CD4-positive, alpha-beta memory T cell (primary cell): ENCODE measurements around the gene MYLK. TPM values are rescaled to one million over a fixed set of nuclear protein-coding genes. Genes with fewer than 3 reads are reported as not detected.
"Not testable (repeated sequence)": the region's sequence is repeated elsewhere in the genome, so short reads cannot be mapped to it uniquely, and the experiment has no call there.

Experiments used
- CTCF ChIA-PET: fragments of 350-600 bp; sonication (Branson Sonifier 250); formaldehyde crosslinking; loops from one replicate; lab custom pipeline; 2021; ENCODE audit warnings: inconsistent platforms; ENCODE audit not compliant: partially characterized antibody; lab: Charles Lee
- POLR2A ChIA-PET: fragments of 350-600 bp; sonication (Branson Sonifier 250); formaldehyde crosslinking; loops from one replicate; lab custom pipeline; 2021; ENCODE audit not compliant: partially characterized antibody; lab: Charles Lee
- DNase-seq, 5 donors: peaks; one replicate each; pipeline versions ENCODE4 v3.0.0 to v3.0.0-alpha.2; 2020 to 2022; ENCODE audit warnings: mixed read lengths in 1 of 5
- H3K27ac ChIP-seq: one replicate; pipeline ENCODE4 v1.7.0; 2013; ENCODE audit warnings: low read depth, low read length
- H3K27me3 ChIP-seq: 2 replicates; pipeline ENCODE4 v1.7.0; 2013; ENCODE audit warnings: mild to moderate bottlenecking, low read length, moderate library complexity; ENCODE audit not compliant: insufficient read depth
- H3K36me3 ChIP-seq: 2 replicates; pipeline ENCODE4 v1.7.0; 2013; ENCODE audit warnings: mild to moderate bottlenecking, low read length, moderate library complexity; ENCODE audit not compliant: insufficient read depth
- H3K4me1 ChIP-seq: 2 replicates; pipeline ENCODE4 v1.7.0; 2013; ENCODE audit warnings: mild to moderate bottlenecking, low read length, moderate library complexity; ENCODE audit not compliant: insufficient read depth
- H3K4me3 ChIP-seq, 2 donors: one replicate each; pipeline ENCODE4 v1.7.0; 2013; ENCODE audit warnings: low read length in 2 of 2, mild to moderate bottlenecking in 1 of 2
- H3K9me3 ChIP-seq, 2 donors: one replicate each; pipeline ENCODE4 v1.7.0; 2013; ENCODE audit warnings: low read length in 2 of 2, control low read depth in 1 of 2; ENCODE audit not compliant: control insufficient read depth in 1 of 2
- H3K27ac Mint-ChIP-seq, 7 donors: one replicate each; pipeline ENCODE4 v1.8.0; 2020 to 2021; ENCODE audit warnings: mixed read lengths in 7 of 7, mild to moderate bottlenecking in 6 of 7, inconsistent platforms in 3 of 7, moderate library complexity in 3 of 7
- H3K27me3 Mint-ChIP-seq, 2 donors: one replicate each; pipeline ENCODE4 v1.8.0; 2020 to 2021; ENCODE audit warnings: mixed read lengths in 2 of 2
- H3K36me3 Mint-ChIP-seq, 2 donors: one replicate each; pipeline ENCODE4 v1.8.0; 2020 to 2021; ENCODE audit warnings: mixed read lengths in 2 of 2, inconsistent platforms in 1 of 2, mild to moderate bottlenecking in 1 of 2
- H3K4me1 Mint-ChIP-seq, 4 donors: one replicate each; pipeline ENCODE4 v1.8.0; 2020 to 2021; ENCODE audit warnings: mixed read lengths in 4 of 4, mild to moderate bottlenecking in 1 of 4
- H3K4me3 Mint-ChIP-seq, 8 donors: one replicate each; pipeline ENCODE4 v1.8.0; 2020 to 2021; ENCODE audit warnings: mixed read lengths in 8 of 8, mild to moderate bottlenecking in 7 of 8, moderate library complexity in 6 of 8, inconsistent platforms in 3 of 8
- H3K9me3 Mint-ChIP-seq, 8 donors: one replicate each; pipeline ENCODE4 v1.8.0; 2020 to 2021; ENCODE audit warnings: mixed read lengths in 8 of 8, mild to moderate bottlenecking in 5 of 8, inconsistent platforms in 3 of 8, moderate library complexity in 1 of 8
- intact Hi-C: fragments of 100-400 bp; cut with micrococcal nuclease; formaldehyde crosslinking; loops from one replicate; pipeline ENCODE4 v1.15.1; 2023
- polyA plus RNA-seq, 2 donors: library from polyadenylated mRNA; unstranded; fragments of 300-500 nt; fragmentation: Illumina TruSeq; gene quantifications; one replicate each; pipeline ENCODE4 v1.2.3, GENCODE V29; 2021
- total RNA-seq, 2 experiments: library from RNA; stranded (reverse); gene quantifications; one replicate each; pipeline ENCODE4 v1.2.3, GENCODE V29; 2021

The MYLK gene
- total and polyA plus RNA-seq, 4 experiments from 2014 or later: 0.18 TPM; not detected in 3

DNA sequence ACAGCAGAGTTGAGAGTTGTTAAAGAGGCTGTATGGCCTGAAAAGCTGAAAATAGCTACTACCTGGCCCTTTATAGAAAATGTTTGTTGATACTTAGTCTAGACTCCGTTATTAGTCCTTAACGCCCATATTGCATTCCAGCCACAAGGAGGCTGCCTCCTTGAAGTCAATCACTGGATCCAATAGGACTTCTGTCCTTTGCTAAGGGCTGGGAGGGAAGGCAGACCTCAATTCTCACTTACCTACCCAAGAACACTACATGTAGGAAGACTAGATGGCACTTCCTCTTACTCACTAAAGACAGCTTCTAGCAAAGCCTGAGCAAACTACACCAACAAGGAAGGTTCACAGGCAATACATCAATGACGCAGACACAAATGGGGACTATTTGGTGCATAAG lies 159.8 kb downstream of the MYLK start:
- Mint-ChIP-seq H3K4me3 (no peak overlapping the region), H3K9me3 (peaks cover 0 to 1% (median 0%) of the 10 kb centered on the region in 8 donors), H3K4me1 (no peaks in the 10 kb centered on the region), H3K36me3 (no peaks in the 10 kb centered on the region), H3K27me3 (peaks cover 8 to 12% of the 10 kb centered on the region in 2 donors), H3K27ac (no peak overlapping the region)
- no peak overlapping the region for H3K4me3 ChIP-seq
- H3K27me3 ChIP-seq: no peaks in the 10 kb centered on the region
- H3K36me3 ChIP-seq: no peaks in the 10 kb centered on the region
- ChIA-PET CTCF (interaction anchor here (0.6 to 2.5 kb wide), 14 partner anchors 9 to 395 kb away, joined by 3 to 11 read pairs (median 6); no protein-coding TSS in a partner anchor), POLR2A (no interaction called here)
- DNase-seq: no peak
- H3K27ac ChIP-seq: no peak overlapping the region
- intact Hi-C loops: no loop called here
- H3K9me3 ChIP-seq: no peaks in the 10 kb centered on the region
- peaks cover 5% of the 10 kb centered on the region for H3K4me1 ChIP-seq

DNA sequence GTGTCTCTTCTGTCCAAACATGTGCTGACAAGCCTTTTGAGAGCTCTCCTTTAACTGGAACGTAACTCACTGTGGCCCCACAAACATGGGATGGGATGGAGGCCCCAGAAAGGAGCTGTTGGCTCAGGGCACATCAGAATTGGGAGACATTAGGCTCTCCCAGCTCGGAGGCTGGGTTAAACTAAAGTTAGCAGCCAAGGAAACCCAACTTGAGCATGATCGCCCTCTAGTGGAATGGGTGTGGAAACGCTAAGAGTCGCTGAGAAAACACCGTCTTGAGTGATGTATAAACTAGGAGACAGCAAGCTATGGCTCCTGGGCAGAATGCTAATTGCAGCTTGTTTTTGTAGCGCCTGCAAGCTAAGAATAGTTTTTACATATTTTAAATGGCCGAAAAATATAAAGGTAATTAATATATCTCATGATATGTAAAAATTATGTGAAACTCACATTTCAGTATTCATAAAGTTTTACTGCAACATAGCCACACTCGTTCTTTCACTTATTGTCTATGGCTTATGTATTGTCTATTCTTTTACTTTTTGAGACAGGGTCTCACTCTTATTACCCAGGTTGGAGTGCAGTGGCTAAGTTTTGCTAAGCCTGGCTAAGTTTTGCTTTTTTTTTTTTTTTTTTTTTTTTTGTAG lies 160.5 kb downstream of the MYLK start:
- DNase-seq: peak in 4 of 5 donors; percentile 39 to 50 (median 44)
- H3K27me3 Mint-ChIP-seq: peaks cover 8 to 12% of the 10 kb centered on the region in 2 donors
- Histone ChIP-seq H3K4me1 (peaks cover 5% of the 10 kb centered on the region), H3K27me3 (no peaks in the 10 kb centered on the region), H3K27ac (no peak overlapping the region), H3K36me3 (no peaks in the 10 kb centered on the region), H3K4me3 (no peak overlapping the region), H3K9me3 (no peaks in the 10 kb centered on the region)
- no peak overlapping the region for H3K4me3 Mint-ChIP-seq
- no peak overlapping the region for H3K27ac Mint-ChIP-seq
- ChIA-PET CTCF (interaction anchor here (0.6 to 2.5 kb wide), 20 partner anchors 9 to 1634 kb away, joined by 3 to 11 read pairs (median 4); no protein-coding TSS in a partner anchor), POLR2A (no interaction called here)
- peaks cover 0 to 1% (median 0%) of the 10 kb centered on the region in 4 donors for H3K4me1 Mint-ChIP-seq
- peaks cover 0 to 1% (median 0%) of the 10 kb centered on the region in 8 donors for H3K9me3 Mint-ChIP-seq
- intact Hi-C loops: loop anchor here (2.0 kb wide), 1 partner anchor 395 kb away; no protein-coding TSS in a partner anchor
- no peaks in the 10 kb centered on the region for H3K36me3 Mint-ChIP-seq

DNA sequence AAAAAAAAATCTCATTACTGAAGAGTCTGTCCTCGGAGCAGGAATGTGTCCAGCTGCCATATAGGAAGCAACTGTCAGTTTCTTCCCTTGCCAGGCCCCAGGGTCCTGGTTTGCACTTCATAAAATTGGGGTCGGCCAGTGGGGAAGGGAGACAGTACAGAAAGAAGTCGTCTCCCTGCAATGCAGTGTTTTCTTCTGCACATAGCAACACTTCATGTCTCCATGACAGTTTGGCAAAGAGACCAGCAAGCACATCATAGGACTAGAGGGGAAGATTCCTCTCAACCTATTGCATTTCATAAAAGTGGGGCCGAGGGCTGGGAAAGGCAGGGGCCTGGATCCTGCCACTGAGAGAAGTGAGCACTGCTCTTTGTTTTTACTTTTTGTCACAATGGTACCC lies 161.1 kb downstream of the MYLK start:
- no peak for DNase-seq
- Histone ChIP-seq H3K36me3 (no peaks in the 10 kb centered on the region), H3K4me3 (no peak overlapping the region), H3K27me3 (no peaks in the 10 kb centered on the region), H3K4me1 (peaks cover 5% of the 10 kb centered on the region), H3K27ac (no peak overlapping the region), H3K9me3 (no peaks in the 10 kb centered on the region)
- intact Hi-C loops: loop anchor here (2.0 kb wide), 1 partner anchor 394 kb away; no protein-coding TSS in a partner anchor
- H3K4me3 Mint-ChIP-seq: no peak overlapping the region
- peaks cover 8 to 12% of the 10 kb centered on the region in 2 donors for H3K27me3 Mint-ChIP-seq
- ChIA-PET POLR2A (no interaction called here), CTCF (interaction anchor here (0.7 to 2.5 kb wide), 14 partner anchors 9 to 394 kb away, joined by 3 to 11 read pairs (median 6); no protein-coding TSS in a partner anchor)
- peaks cover 0 to 1% (median 0%) of the 10 kb centered on the region in 4 donors for H3K4me1 Mint-ChIP-seq
- H3K27ac Mint-ChIP-seq: no peak overlapping the region
- H3K9me3 Mint-ChIP-seq: peaks cover 0 to 1% (median 0%) of the 10 kb centered on the region in 8 donors
- no peaks in the 10 kb centered on the region for H3K36me3 Mint-ChIP-seq

DNA sequence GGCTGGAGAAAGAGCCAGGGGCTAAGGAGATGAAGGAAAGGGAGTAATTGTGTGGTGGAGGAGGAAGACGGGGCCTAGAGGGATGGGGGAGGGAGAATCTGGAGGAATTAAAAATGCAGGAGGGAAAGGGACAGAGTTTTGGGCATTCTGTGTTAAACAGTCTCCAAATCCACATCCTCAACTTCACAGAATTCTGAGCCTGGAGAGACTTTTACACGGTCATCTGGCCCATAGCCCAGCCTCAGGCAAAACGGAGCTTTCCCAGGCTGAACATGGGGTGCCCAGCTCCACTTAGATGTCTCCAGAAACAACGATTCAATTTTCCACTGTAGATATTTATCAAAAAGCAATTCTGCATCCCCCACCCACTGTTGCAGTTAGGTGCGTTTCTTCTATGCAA lies 161.7 kb downstream of the MYLK start:
- H3K4me3 Mint-ChIP-seq: peak overlapping the region in 1 of 8 donors; percentile 52
- no peak overlapping the region for H3K4me3 ChIP-seq
- no peak overlapping the region for H3K27ac Mint-ChIP-seq
- peaks cover 5% of the 10 kb centered on the region for H3K4me1 ChIP-seq
- intact Hi-C loops: loop anchor here (2.0 kb wide), 1 partner anchor 394 kb away; no protein-coding TSS in a partner anchor
- no peak for DNase-seq
- no peaks in the 10 kb centered on the region for H3K36me3 Mint-ChIP-seq
- ChIA-PET CTCF (interaction anchor here (0.7 to 2.5 kb wide), 6 partner anchors 9 to 70 kb away, joined by 3 to 11 read pairs (median 7); no protein-coding TSS in a partner anchor), POLR2A (no interaction called here)
- no peaks in the 10 kb centered on the region for H3K9me3 Mint-ChIP-seq
- H3K27ac ChIP-seq: no peak overlapping the region
- H3K36me3 ChIP-seq: no peaks in the 10 kb centered on the region
- H3K9me3 ChIP-seq: no peaks in the 10 kb centered on the region
- H3K27me3 ChIP-seq: no peaks in the 10 kb centered on the region
- H3K4me1 Mint-ChIP-seq: peaks cover 0 to 1% (median 0%) of the 10 kb centered on the region in 4 donors
- H3K27me3 Mint-ChIP-seq: peaks cover 5 to 12% of the 10 kb centered on the region in 2 donors

GRCh38 chr3:123722021-123722420 lies 162.1 kb downstream of the MYLK start:
- peaks cover 4 to 12% of the 10 kb centered on the region in 2 donors for H3K27me3 Mint-ChIP-seq
- intact Hi-C loops: loop anchor here (2.0 kb wide), 1 partner anchor 393 kb away; no protein-coding TSS in a partner anchor
- H3K4me3 Mint-ChIP-seq: peak overlapping the region in 1 of 8 donors; percentile 52
- no peaks in the 10 kb centered on the region for H3K27me3 ChIP-seq
- peaks cover 5% of the 10 kb centered on the region for H3K4me1 ChIP-seq
- no peak for DNase-seq
- no peaks in the 10 kb centered on the region for H3K9me3 ChIP-seq
- no peaks in the 10 kb centered on the region for H3K9me3 Mint-ChIP-seq
- H3K4me3 ChIP-seq: no peak overlapping the region
- no peaks in the 10 kb centered on the region for H3K36me3 ChIP-seq
- CTCF ChIA-PET: interaction anchor here (1.5 to 2.5 kb wide), 3 partner anchors 14 to 23 kb away, joined by 4 to 11 read pairs (median 6); no protein-coding TSS in a partner anchor
- no peak overlapping the region for H3K27ac ChIP-seq
- H3K4me1 Mint-ChIP-seq: peaks cover 0 to 1% (median 0%) of the 10 kb centered on the region in 4 donors
- POLR2A ChIA-PET: no interaction called here
- no peak overlapping the region for H3K27ac Mint-ChIP-seq
- H3K36me3 Mint-ChIP-seq: no peaks in the 10 kb centered on the region

DNA sequence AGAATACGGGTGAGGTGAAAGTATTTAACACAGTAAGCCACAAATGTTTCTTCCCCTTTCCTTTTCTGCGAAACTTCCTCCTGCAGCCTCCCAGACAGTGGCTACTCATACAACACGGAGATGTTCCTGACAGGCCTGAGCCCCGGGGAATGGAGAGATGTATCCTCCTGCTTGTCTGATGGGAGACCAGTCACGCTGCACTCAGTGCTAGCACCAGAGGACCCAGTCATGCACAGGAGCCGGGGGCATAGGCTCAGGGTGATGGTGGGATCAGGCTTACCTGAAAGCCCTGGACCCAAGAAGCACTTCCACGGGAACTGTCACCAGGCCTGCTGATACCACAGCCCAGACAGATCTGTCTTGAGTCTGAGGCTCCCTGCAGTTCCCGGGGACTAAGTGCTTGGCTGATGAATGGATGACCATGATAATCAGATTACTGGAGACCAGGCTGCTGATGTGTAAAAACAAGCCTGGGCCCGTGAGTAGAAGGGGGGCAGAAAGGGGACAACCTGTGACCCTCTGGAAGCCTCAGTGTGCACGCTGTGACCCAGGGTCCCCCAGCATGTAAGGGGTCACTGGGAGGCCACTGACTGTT lies 162.9 kb downstream of the MYLK start:
- H3K4me3 ChIP-seq, H3K27me3 Mint-ChIP-seq, H3K27ac Mint-ChIP-seq, H3K36me3 Mint-ChIP-seq, H3K9me3 ChIP-seq, intact Hi-C loops, H3K27me3 ChIP-seq, H3K27ac ChIP-seq, H3K4me1 ChIP-seq, H3K4me3 Mint-ChIP-seq, H3K9me3 Mint-ChIP-seq, H3K36me3 ChIP-seq, POLR2A ChIA-PET, DNase-seq, H3K4me1 Mint-ChIP-seq: not testable (repeated sequence)
- CTCF ChIA-PET: interaction anchor here (0.8 kb wide), 1 partner anchor 50 kb away, joined by 3 read pairs; no protein-coding TSS in a partner anchor

GRCh38 chr3:123720638-123721037 lies 163.5 kb downstream of the MYLK start:
- CTCF ChIA-PET: interaction anchor here (0.7 to 0.8 kb wide), 2 partner anchors 14 to 49 kb away, joined by 3 read pairs; no protein-coding TSS in a partner anchor
- Mint-ChIP-seq H3K4me3 (no peak overlapping the region), H3K27me3 (peaks cover 2 to 9% of the 10 kb centered on the region in 2 donors), H3K36me3 (no peaks in the 10 kb centered on the region), H3K4me1 (peaks cover 0 to 1% (median 0%) of the 10 kb centered on the region in 4 donors), H3K9me3 (no peaks in the 10 kb centered on the region), H3K27ac (no peak overlapping the region)
- no peak overlapping the region for H3K27ac ChIP-seq
- no peak overlapping the region for H3K4me3 ChIP-seq
- no peak for DNase-seq
- H3K9me3 ChIP-seq: no peaks in the 10 kb centered on the region
- intact Hi-C loops: no loop called here
- H3K36me3 ChIP-seq: no peaks in the 10 kb centered on the region
- POLR2A ChIA-PET: no interaction called here
- H3K4me1 ChIP-seq: peaks cover 5% of the 10 kb centered on the region
- no peaks in the 10 kb centered on the region for H3K27me3 ChIP-seq
